Measurements from ENCODE around the gene TSPAN18.

GRCh38 chr11:44928144-44928543 lies 201.4 kb downstream of the TSPAN18 start:
- TF ChIP-seq POLR2AphosphoS5 (IDR thresholded peaks at IDR 0.05) (no peak), CTCF (IDR thresholded peaks at IDR 0.05) (no peak), POLR2A (IDR thresholded peaks at IDR 0.05) (no peak)

Data from transverse colon (tissue), 4 donors.